Measurements from ENCODE around the gene ACAN.

ACAN gene

GRCh38 chr15:88803241-88803919 is at the start of gene ACAN:
Gene ACAN (plus strand): TSS chr15:88803436. CDS start chr15:88836207, 32,771 bp downstream.
- no peak for DNase-seq

- DNase-seq = no peak
Measured at GRCh38 chr15:88756521-88756920, 46.7 kb upstream of the ACAN start.

GRCh38 chr15:88756921-88757320 is 46.3 kb upstream of the ACAN start:
- no peak for DNase-seq

GRCh38 chr15:88759872-88760271 is 43.4 kb upstream of the ACAN start:
- DNase-seq = no peak

- DNase-seq = no peak
Measured at GRCh38 chr15:88764448-88764847, 38.8 kb upstream of the ACAN start.

GRCh38 chr15:88765212-88765611 is 38.0 kb upstream of the ACAN start:
- DNase-seq = no peak

GRCh38 chr15:88769161-88769971 is 33.9 kb upstream of the ACAN start:
- no peak for DNase-seq

- no peak for DNase-seq
Measured at GRCh38 chr15:88775776-88776175, 27.5 kb upstream of the ACAN start.

GRCh38 chr15:88776646-88777045 is 26.6 kb upstream of the ACAN start:
- no peak for DNase-seq

GRCh38 chr15:88779944-88780343 is 23.3 kb upstream of the ACAN start:
- DNase-seq = no peak

- DNase-seq = no peak
Measured at GRCh38 chr15:88782465-88782864, 20.8 kb upstream of the ACAN start.

GRCh38 chr15:88785217-88785616 is 18.0 kb upstream of the ACAN start:
- no peak for DNase-seq

GRCh38 chr15:88788036-88788435 is 15.2 kb upstream of the ACAN start:
- DNase-seq = no peak

GRCh38 chr15:88788816-88789215 is 14.4 kb upstream of the ACAN start:
- DNase-seq = no peak

GRCh38 chr15:88790486-88790885 is 12.8 kb upstream of the ACAN start:
- DNase-seq = no peak

- no peak for DNase-seq
Measured at GRCh38 chr15:88791637-88792036, 11.6 kb upstream of the ACAN start.

GRCh38 chr15:88792342-88793282 is 10.6 kb upstream of the ACAN start:
- DNase-seq = no peak

- no peak for DNase-seq
Measured at GRCh38 chr15:88794001-88794400, 9.2 kb upstream of the ACAN start.

GRCh38 chr15:88797663-88798339 is 5.4 kb upstream of the ACAN start:
- DNase-seq = no peak

- no peak for DNase-seq
Measured at GRCh38 chr15:88799341-88799740, 3.9 kb upstream of the ACAN start.

GRCh38 chr15:88800026-88800425 is 3.2 kb upstream of the ACAN start:
- DNase-seq = no peak

GRCh38 chr15:88800738-88801137 is 2.5 kb upstream of the ACAN start:
- DNase-seq = no peak

Measured in NCI-H1436 treated with DMSO at 0.1 percent for 48 hours (cell line).